Chondrocyte (in vitro differentiated cells): ENCODE measurements around the gene FHDC1. TPM values are rescaled to one million over a fixed set of nuclear protein-coding genes. Genes with fewer than 3 reads are reported as not detected.
A peak's percentile ranks its signal among the peaks of the same experiment; 100 is the strongest.

Experiments used
- DNase-seq: peaks from one replicate; pipeline ENCODE4 v3.0.0; 2021; ENCODE audit warnings: mixed read lengths, low spot score
- H3K27ac Mint-ChIP-seq: one replicate; pipeline ENCODE4 v1.8.0; 2021; ENCODE audit warnings: mild to moderate bottlenecking, moderate library complexity, mixed read lengths; ENCODE audit not compliant: unreplicated experiment
- H3K27me3 Mint-ChIP-seq: 2 replicates; pipeline ENCODE4 v1.8.0; 2021; ENCODE audit warnings: low read depth, mixed read lengths
- H3K36me3 Mint-ChIP-seq: 2 replicates; pipeline ENCODE4 v1.8.0; 2021; ENCODE audit warnings: low read depth, mixed read lengths
- H3K4me1 Mint-ChIP-seq: 2 replicates; pipeline ENCODE4 v1.8.0; 2021; ENCODE audit warnings: low read depth, mild to moderate bottlenecking, mixed read lengths
- H3K4me3 Mint-ChIP-seq: one replicate; pipeline ENCODE4 v1.8.0; 2021; ENCODE audit warnings: mild to moderate bottlenecking, moderate library complexity, mixed read lengths; ENCODE audit not compliant: unreplicated experiment
- H3K9me3 Mint-ChIP-seq: 2 replicates; pipeline ENCODE4 v1.8.0; 2021; ENCODE audit warnings: low read depth, mixed read lengths
- CTCF ChIP-seq: fragments of 200-600 bp; sonication (generic); IDR thresholded peaks from 2 replicates; pipeline ENCODE4 v1.5.0; 2021; ENCODE audit warnings: antibody characterized with exemption, mild to moderate bottlenecking, moderate library complexity
- total RNA-seq: library from RNA; stranded (reverse); gene quantifications from 3 replicates; pipeline ENCODE4 v1.2.1, GENCODE V29; 2021

Gene FHDC1
- total RNA-seq, 1 donor from 2014 or later: 4.2 TPM

GRCh38 chr4:152961773-152962115, 25.6 kb downstream of the FHDC1 start:
- Mint-ChIP-seq H3K9me3 (no peaks in the 10 kb centered on the region), H3K27ac (peak overlapping the region; percentile 96), H3K27me3 (no peaks in the 10 kb centered on the region), H3K4me3 (peak overlapping the region; percentile 35), H3K36me3 (peaks cover 6% of the 10 kb centered on the region), H3K4me1 (peaks cover 64% of the 10 kb centered on the region)
- DNase-seq: no peak
- no peak for TF ChIP-seq CTCF

GRCh38 chr4:152962150-152962549, 26.0 kb downstream of the FHDC1 start:
- TF ChIP-seq CTCF: no peak
- H3K36me3 Mint-ChIP-seq: peaks cover 6% of the 10 kb centered on the region
- H3K9me3 Mint-ChIP-seq: no peaks in the 10 kb centered on the region
- peak overlapping the region; percentile 6 for H3K27ac Mint-ChIP-seq
- H3K4me1 Mint-ChIP-seq: peaks cover 60% of the 10 kb centered on the region
- no peak for DNase-seq
- no peaks in the 10 kb centered on the region for H3K27me3 Mint-ChIP-seq
- no peak overlapping the region for H3K4me3 Mint-ChIP-seq

- peaks cover 58% of the 10 kb centered on the region for H3K4me1 Mint-ChIP-seq
- peaks cover 7% of the 10 kb centered on the region for H3K36me3 Mint-ChIP-seq
- H3K4me3 Mint-ChIP-seq: no peak overlapping the region
- no peak for DNase-seq
- no peak for TF ChIP-seq CTCF
- H3K9me3 Mint-ChIP-seq: no peaks in the 10 kb centered on the region
- no peaks in the 10 kb centered on the region for H3K27me3 Mint-ChIP-seq
- no peak overlapping the region for H3K27ac Mint-ChIP-seq
These were observed 28.2 kb downstream of the FHDC1 start for GRCh38 chr4:152964335-152964734.

GRCh38 chr4:152965611-152966010, 29.5 kb downstream of the FHDC1 start:
- Mint-ChIP-seq H3K27me3 (no peaks in the 10 kb centered on the region), H3K4me1 (peaks cover 62% of the 10 kb centered on the region), H3K36me3 (peaks cover 7% of the 10 kb centered on the region), H3K4me3 (no peak overlapping the region), H3K27ac (no peak overlapping the region), H3K9me3 (no peaks in the 10 kb centered on the region)
- no peak for TF ChIP-seq CTCF
- no peak for DNase-seq

- DNase-seq: no peak
- H3K4me1 Mint-ChIP-seq: peaks cover 66% of the 10 kb centered on the region
- no peaks in the 10 kb centered on the region for H3K27me3 Mint-ChIP-seq
- no peak overlapping the region for H3K4me3 Mint-ChIP-seq
- H3K27ac Mint-ChIP-seq: no peak overlapping the region
- peaks cover 6% of the 10 kb centered on the region for H3K36me3 Mint-ChIP-seq
- TF ChIP-seq CTCF: no peak
- H3K9me3 Mint-ChIP-seq: no peaks in the 10 kb centered on the region
These were observed 31.8 kb downstream of the FHDC1 start for GRCh38 chr4:152967907-152968306.
